ENCODE measurements around the gene HS1BP3. TPM values are rescaled to one million over a fixed set of nuclear protein-coding genes. Genes with fewer than 3 reads are reported as not detected.
A peak's percentile ranks its signal among the peaks of the same experiment; 100 is the strongest.

HS1BP3 gene
- total and polyA plus RNA-seq, 3 experiments from 2014 or later: 9.3 to 19.4 (median 9.5) TPM

GRCh38 chr2:20585359-20585709 lies 65.6 kb downstream of the HS1BP3 start:
- POLR2A ChIA-PET: no interaction called here

GRCh38 chr2:20584399-20585358 lies 66.2 kb downstream of the HS1BP3 start:
- Histone ChIP-seq H3K4me1 (ENCODE audit: insufficient read depth, low read length) (no peaks in the 10 kb centered on the region), H3K9me3 (ENCODE audit: low read length) (no peaks in the 10 kb centered on the region), H3K27me3 (ENCODE audit: insufficient read depth, low read length, poor library complexity, severe bottlenecking) (no peaks in the 10 kb centered on the region), H3K36me3 (ENCODE audit: insufficient read depth, low read length) (no peaks in the 10 kb centered on the region), H3K27ac (ENCODE audit: low read depth, low read length) (no peak overlapping the region), H3K4me3 (ENCODE audit: low read length) (no peak overlapping the region)
- peaks cover 0 to 4% (median 0%) of the 10 kb centered on the region in 5 donors for H3K9me3 Mint-ChIP-seq
- peak overlapping the region in 2 of 8 donors; percentile 18 to 23 for H3K27ac Mint-ChIP-seq
- no peak for DNase-seq
- H3K4me3 Mint-ChIP-seq: no peak overlapping the region
- ChIA-PET POLR2A (no interaction called here), CTCF (no interaction called here)
- H3K27me3 Mint-ChIP-seq: peaks cover 2 to 3% of the 10 kb centered on the region in 2 donors
- no peaks in the 10 kb centered on the region for H3K36me3 Mint-ChIP-seq
- peaks cover 2 to 4% (median 3%) of the 10 kb centered on the region in 3 donors for H3K4me1 Mint-ChIP-seq

More at GRCh38 chr2:20585359-20585709, 65.6 kb downstream of the HS1BP3 start:
- peaks cover 2 to 3% of the 10 kb centered on the region in 2 donors for H3K27me3 Mint-ChIP-seq
- no peak overlapping the region for H3K4me3 Mint-ChIP-seq
- DNase-seq: no peak
- H3K27ac ChIP-seq (ENCODE audit: low read depth, low read length): no peak overlapping the region
- H3K4me1 ChIP-seq (ENCODE audit: insufficient read depth, low read length): no peaks in the 10 kb centered on the region
- H3K36me3 Mint-ChIP-seq: no peaks in the 10 kb centered on the region
- CTCF ChIA-PET: no interaction called here
- H3K36me3 ChIP-seq (ENCODE audit: insufficient read depth, low read length): no peaks in the 10 kb centered on the region
- no peaks in the 10 kb centered on the region for H3K9me3 ChIP-seq (ENCODE audit: low read length)
- no peak overlapping the region for H3K27ac Mint-ChIP-seq
- no peaks in the 10 kb centered on the region for H3K27me3 ChIP-seq (ENCODE audit: insufficient read depth, low read length, poor library complexity, severe bottlenecking)
- H3K4me3 ChIP-seq (ENCODE audit: low read length): no peak overlapping the region
- H3K4me1 Mint-ChIP-seq: peaks cover 2 to 4% (median 3%) of the 10 kb centered on the region in 3 donors
- H3K9me3 Mint-ChIP-seq: peaks cover 0 to 4% (median 0%) of the 10 kb centered on the region in 5 donors

- Mint-ChIP-seq H3K4me3 (no peak overlapping the region), H3K27me3 (peaks cover 2 to 3% of the 10 kb centered on the region in 2 donors), H3K4me1 (peaks cover 2 to 4% (median 3%) of the 10 kb centered on the region in 3 donors), H3K9me3 (peaks cover 0 to 4% (median 0%) of the 10 kb centered on the region in 5 donors), H3K27ac (no peak overlapping the region), H3K36me3 (no peaks in the 10 kb centered on the region)
- Histone ChIP-seq H3K27me3 (ENCODE audit: insufficient read depth, low read length, poor library complexity, severe bottlenecking) (no peaks in the 10 kb centered on the region), H3K27ac (ENCODE audit: low read depth, low read length) (no peak overlapping the region), H3K4me1 (ENCODE audit: insufficient read depth, low read length) (no peaks in the 10 kb centered on the region), H3K36me3 (ENCODE audit: insufficient read depth, low read length) (no peaks in the 10 kb centered on the region), H3K4me3 (ENCODE audit: low read length) (no peak overlapping the region), H3K9me3 (ENCODE audit: low read length) (no peaks in the 10 kb centered on the region)
- ChIA-PET POLR2A (no interaction called here), CTCF (no interaction called here)
- no peak for DNase-seq
Observed at GRCh38 chr2:20584045-20584398, 66.9 kb downstream of the HS1BP3 start.

GRCh38 chr2:20583425-20583881 lies 67.4 kb downstream of the HS1BP3 start:
- Mint-ChIP-seq H3K27ac (no peak overlapping the region), H3K4me3 (no peak overlapping the region), H3K36me3 (no peaks in the 10 kb centered on the region), H3K27me3 (peaks cover 2 to 3% of the 10 kb centered on the region in 2 donors), H3K9me3 (peaks cover 0 to 4% (median 0%) of the 10 kb centered on the region in 5 donors), H3K4me1 (peaks cover 2 to 4% (median 3%) of the 10 kb centered on the region in 3 donors)
- H3K27me3 ChIP-seq (ENCODE audit: insufficient read depth, low read length, poor library complexity, severe bottlenecking): no peaks in the 10 kb centered on the region
- CTCF ChIA-PET: no interaction called here
- H3K4me3 ChIP-seq (ENCODE audit: low read length): no peak overlapping the region
- DNase-seq: no peak
- POLR2A ChIA-PET: no interaction called here
- no peaks in the 10 kb centered on the region for H3K9me3 ChIP-seq (ENCODE audit: low read length)
- H3K27ac ChIP-seq (ENCODE audit: low read depth, low read length): no peak overlapping the region
- H3K4me1 ChIP-seq (ENCODE audit: insufficient read depth, low read length): no peaks in the 10 kb centered on the region
- H3K36me3 ChIP-seq (ENCODE audit: insufficient read depth, low read length): no peaks in the 10 kb centered on the region

- H3K27ac Mint-ChIP-seq: no peak overlapping the region
- no peaks in the 10 kb centered on the region for H3K27me3 ChIP-seq (ENCODE audit: insufficient read depth, low read length, poor library complexity, severe bottlenecking)
Observed at GRCh38 chr2:20582600-20583221, 68.2 kb downstream of the HS1BP3 start.

GRCh38 chr2:20580690-20581437 lies 70.0 kb downstream of the HS1BP3 start:
- Histone ChIP-seq H3K4me1 (ENCODE audit: insufficient read depth, low read length) (peaks cover 19% of the 10 kb centered on the region), H3K36me3 (ENCODE audit: insufficient read depth, low read length) (no peaks in the 10 kb centered on the region), H3K27ac (ENCODE audit: low read depth, low read length) (no peak overlapping the region), H3K4me3 (ENCODE audit: low read length) (no peak overlapping the region), H3K9me3 (ENCODE audit: low read length) (no peaks in the 10 kb centered on the region), H3K27me3 (ENCODE audit: insufficient read depth, low read length, poor library complexity, severe bottlenecking) (no peaks in the 10 kb centered on the region)
- Mint-ChIP-seq H3K4me1 (peaks cover 14 to 17% (median 16%) of the 10 kb centered on the region in 3 donors), H3K4me3 (no peak overlapping the region), H3K9me3 (peaks cover 0 to 4% (median 0%) of the 10 kb centered on the region in 5 donors), H3K36me3 (peaks cover 0 to 7% (median 0%) of the 10 kb centered on the region in 3 donors), H3K27ac (peak overlapping the region in 1 of 8 donors; percentile 32), H3K27me3 (no peaks in the 10 kb centered on the region)
- ChIA-PET POLR2A (no interaction called here), CTCF (no interaction called here)
- DNase-seq: no peak

More at GRCh38 chr2:20582600-20583221, 68.2 kb downstream of the HS1BP3 start:
- Histone ChIP-seq H3K27ac (ENCODE audit: low read depth, low read length) (no peak overlapping the region), H3K4me1 (ENCODE audit: insufficient read depth, low read length) (peaks cover 1% of the 10 kb centered on the region), H3K9me3 (ENCODE audit: low read length) (no peaks in the 10 kb centered on the region), H3K4me3 (ENCODE audit: low read length) (no peak overlapping the region), H3K36me3 (ENCODE audit: insufficient read depth, low read length) (no peaks in the 10 kb centered on the region)
- H3K9me3 Mint-ChIP-seq: peaks cover 0 to 4% (median 0%) of the 10 kb centered on the region in 5 donors
- no peak for DNase-seq
- H3K4me3 Mint-ChIP-seq: no peak overlapping the region
- peaks cover 2 to 4% (median 3%) of the 10 kb centered on the region in 3 donors for H3K4me1 Mint-ChIP-seq
- CTCF ChIA-PET: no interaction called here
- peaks cover 2 to 3% of the 10 kb centered on the region in 2 donors for H3K27me3 Mint-ChIP-seq
- H3K36me3 Mint-ChIP-seq: no peaks in the 10 kb centered on the region
- POLR2A ChIA-PET: no interaction called here

GRCh38 chr2:20579866-20580265 lies 71.0 kb downstream of the HS1BP3 start:
- no peak for DNase-seq
- peak overlapping the region in 1 of 7 donors; percentile 2 for H3K4me3 Mint-ChIP-seq
- H3K36me3 ChIP-seq (ENCODE audit: insufficient read depth, low read length): no peaks in the 10 kb centered on the region
- peak overlapping the region in 3 of 8 donors; percentile 44 to 76 (median 51) for H3K27ac Mint-ChIP-seq
- no peaks in the 10 kb centered on the region for H3K27me3 Mint-ChIP-seq
- no peaks in the 10 kb centered on the region for H3K27me3 ChIP-seq (ENCODE audit: insufficient read depth, low read length, poor library complexity, severe bottlenecking)
- H3K9me3 Mint-ChIP-seq: peaks cover 0 to 4% (median 0%) of the 10 kb centered on the region in 5 donors
- POLR2A ChIA-PET: no interaction called here
- H3K27ac ChIP-seq (ENCODE audit: low read depth, low read length): peak overlapping the region; percentile 46
- peaks cover 14 to 17% (median 16%) of the 10 kb centered on the region in 3 donors for H3K4me1 Mint-ChIP-seq
- H3K36me3 Mint-ChIP-seq: peaks cover 0 to 7% (median 0%) of the 10 kb centered on the region in 3 donors
- H3K9me3 ChIP-seq (ENCODE audit: low read length): no peaks in the 10 kb centered on the region
- CTCF ChIA-PET: no interaction called here
- no peak overlapping the region for H3K4me3 ChIP-seq (ENCODE audit: low read length)
- H3K4me1 ChIP-seq (ENCODE audit: insufficient read depth, low read length): peaks cover 19% of the 10 kb centered on the region
